Activated T-cell treated with anti-CD3 and anti-CD28 coated beads for 24 hours (primary cell): ENCODE results near the gene UBE2Q2.
"Not testable (repeated sequence)": the region's sequence is repeated elsewhere in the genome, so short reads cannot be mapped to it uniquely, and the experiment has no call there.

Experiments used
- DNase-seq: peaks from one replicate; pipeline ENCODE4 v3.0.0-alpha.2; 2020; ENCODE audit warnings: low read depth

UBE2Q2 gene

GRCh38 chr15:75864213-75865059, 21.2 kb downstream of the UBE2Q2 start:
- no peak for DNase-seq

GRCh38 chr15:75866045-75866444, 22.8 kb downstream of the UBE2Q2 start:
- DNase-seq: not testable (repeated sequence)

DNA sequence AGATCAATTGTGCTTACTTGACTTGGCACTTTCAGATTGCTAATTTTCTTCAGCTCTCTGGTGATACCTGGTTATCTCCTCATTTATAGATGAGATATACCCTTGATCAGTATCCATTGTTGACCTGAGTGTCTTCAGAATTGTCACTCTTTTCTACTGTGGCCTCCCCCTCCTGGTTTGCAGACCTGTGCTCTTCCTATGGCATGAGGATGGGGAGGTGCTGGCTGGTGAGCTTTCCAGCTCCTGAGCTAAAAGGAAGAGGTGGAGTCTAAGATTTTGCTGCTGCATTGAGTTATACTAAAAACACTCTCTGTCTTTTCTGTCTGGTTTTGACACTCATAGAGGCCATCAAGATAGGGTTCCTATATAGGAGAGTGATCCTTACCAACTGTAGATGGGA, 23.7 kb downstream of the UBE2Q2 start:
- DNase-seq: no peak

DNA sequence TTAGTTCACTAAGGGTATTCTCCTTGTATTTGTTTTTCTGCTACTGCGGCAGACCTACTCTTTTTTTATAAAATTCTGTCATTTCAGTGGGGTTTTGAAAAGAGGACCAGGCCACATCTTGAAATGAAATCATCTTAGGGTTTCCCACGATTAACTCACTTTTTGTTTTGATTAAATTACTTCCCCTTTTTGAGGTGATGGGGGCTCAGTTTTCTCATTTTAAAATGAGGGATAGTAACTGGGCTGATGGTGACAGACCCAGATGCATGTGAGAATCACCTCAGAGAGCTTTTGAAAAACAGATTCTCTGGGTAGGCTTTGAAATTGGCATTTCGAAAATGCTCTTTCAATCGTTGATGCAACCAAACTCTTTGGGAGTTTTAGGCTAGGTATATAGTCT, 24.2 kb downstream of the UBE2Q2 start:
- DNase-seq: no peak

DNA sequence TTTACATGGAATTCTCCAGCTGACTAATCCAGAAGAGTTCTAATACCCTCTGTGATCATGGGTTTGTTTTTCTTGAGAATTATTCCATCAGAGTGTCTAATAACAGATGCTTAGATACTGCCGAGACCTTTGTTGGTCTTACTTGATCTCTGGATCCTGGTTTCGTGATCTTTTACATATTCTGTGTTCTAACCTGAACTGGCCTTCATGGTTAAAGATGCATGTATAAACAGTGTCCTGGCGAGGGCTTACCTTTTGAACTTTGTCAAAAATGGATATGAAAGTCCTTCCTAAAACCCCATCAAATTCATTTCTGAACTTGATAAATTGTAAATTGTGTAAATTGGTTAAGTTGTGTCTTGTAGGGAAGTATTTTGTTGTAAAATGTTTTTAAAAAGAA, 24.8 kb downstream of the UBE2Q2 start:
- DNase-seq: no peak

- DNase-seq: no peak
Observed at GRCh38 chr15:75869446-75869845, 26.2 kb downstream of the UBE2Q2 start.

- DNase-seq: not testable (repeated sequence)
Observed at GRCh38 chr15:75871589-75871988, 28.3 kb downstream of the UBE2Q2 start.

DNA sequence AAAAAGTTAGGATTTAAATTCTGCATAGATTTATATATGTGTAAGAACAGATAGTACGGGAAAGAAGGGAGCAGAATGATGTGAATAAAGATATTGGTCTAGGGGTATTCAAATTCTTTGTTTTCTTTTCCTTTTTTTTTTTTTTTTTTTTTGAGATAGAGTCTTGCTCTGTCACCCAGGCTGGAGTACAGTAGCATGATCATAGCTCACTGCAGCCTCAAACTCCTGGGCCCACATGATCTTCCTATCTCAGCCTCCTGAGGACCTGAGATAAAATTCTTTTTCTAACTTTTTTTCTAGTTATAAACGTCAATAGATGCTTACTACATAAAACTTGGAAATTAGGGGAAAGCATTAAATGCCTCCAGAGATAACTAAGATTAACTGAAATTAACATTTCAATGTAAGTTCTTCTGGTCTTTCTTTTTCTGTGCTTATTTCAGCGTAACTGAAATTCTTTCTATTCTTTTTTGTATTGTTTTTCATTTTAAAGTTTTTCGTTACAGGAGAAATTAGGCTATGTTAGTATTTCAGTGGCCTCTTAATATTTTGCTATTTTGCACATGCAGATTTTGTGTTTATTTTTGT, 29.2 kb downstream of the UBE2Q2 start:
- DNase-seq: no peak

DNA sequence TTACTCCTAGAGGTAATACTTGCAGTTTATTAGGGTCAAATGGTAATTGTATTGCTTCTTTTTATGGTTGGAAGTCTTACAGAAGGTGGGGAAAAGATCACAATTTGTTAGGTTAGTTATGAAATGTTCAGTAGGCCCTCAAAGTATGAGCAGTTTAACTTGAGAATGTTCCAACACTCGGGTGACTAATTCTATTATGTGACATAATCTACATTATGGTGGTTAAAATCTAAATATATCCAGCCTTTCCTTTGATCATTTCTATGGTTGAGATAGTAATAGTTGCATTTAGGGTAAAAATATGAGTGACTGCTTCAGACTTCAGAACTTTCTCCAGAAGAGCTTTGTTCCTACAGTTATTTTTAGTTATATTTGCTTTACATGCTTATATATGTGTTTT, 40.8 kb downstream of the UBE2Q2 start:
- DNase-seq: no peak

DNA sequence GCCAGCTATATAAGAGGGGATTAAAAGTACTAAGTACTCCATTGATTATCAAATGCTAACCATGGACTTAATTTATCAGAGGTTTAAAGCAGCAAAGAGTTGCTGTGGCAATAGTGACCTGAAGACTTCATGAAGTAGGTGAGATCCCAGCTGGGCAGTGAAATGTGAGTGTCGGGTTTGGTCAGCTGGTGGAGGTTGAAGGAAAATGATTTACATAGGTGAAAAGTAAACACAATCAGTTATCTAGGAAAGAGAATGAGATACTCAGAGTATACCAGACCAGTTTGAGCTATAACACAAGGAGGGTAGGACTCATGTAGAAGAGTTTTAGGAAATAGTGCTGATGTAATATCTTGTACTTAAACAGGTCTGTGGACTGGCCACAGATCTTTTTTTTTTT, 43.9 kb downstream of the UBE2Q2 start:
- no peak for DNase-seq

DNA sequence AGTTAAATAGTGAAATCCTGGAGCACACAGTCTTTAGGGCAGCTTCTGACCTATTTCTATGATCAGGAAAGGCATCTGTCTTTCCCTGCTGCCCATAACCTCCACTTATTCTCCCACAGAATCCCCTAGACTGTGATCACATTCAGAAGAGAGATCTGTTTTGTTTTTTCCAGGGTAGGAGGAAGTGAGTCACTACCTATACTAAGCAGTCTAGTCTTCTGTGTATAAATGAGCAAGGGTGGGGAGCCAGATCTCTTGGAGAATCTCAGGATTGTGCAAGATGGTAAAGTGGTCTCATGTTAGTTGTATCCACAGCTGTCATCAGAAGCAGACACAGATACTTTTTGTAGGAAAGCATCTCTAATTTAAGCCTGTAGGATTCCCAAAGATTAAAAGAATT, 48.6 kb downstream of the UBE2Q2 start:
- no peak for DNase-seq

DNA sequence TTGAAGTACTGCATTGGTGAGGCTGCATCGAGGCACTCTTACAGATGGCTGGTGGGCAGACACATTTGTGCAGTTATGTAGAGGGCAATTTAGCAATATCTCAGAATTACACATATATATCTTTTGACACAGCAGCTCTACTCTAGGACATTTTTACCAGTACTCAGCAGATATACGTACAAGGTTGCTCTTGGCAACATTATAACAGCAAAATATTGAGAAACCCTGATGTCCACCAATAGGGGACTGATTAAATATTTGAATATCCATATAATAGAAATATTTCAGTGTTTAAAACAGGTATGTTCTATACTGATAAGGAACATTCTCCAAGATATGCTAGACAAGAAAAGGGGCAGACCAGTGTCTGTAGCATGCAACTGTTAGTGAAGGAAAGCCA, 52.5 kb downstream of the UBE2Q2 start:
- DNase-seq: no peak

DNA sequence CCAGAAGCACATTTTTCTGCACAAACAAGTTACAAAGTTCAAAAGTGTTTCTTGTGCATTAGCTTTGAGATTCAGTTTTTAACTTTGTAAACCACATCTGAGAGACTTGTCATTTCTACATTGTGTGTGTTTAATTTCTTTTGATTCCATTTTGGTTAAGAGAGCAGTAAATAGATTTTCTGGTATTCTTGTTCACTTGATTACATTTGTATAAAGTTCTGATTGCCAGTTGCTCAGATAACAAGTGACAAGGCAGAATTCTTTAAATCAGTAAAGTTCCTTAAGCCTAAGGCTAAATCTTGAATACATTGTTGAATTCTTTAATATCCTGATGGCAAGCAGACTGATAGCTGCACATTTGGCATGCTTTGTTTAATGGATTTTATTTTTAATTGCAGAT, 57.3 kb downstream of the UBE2Q2 start:
- no peak for DNase-seq

DNA sequence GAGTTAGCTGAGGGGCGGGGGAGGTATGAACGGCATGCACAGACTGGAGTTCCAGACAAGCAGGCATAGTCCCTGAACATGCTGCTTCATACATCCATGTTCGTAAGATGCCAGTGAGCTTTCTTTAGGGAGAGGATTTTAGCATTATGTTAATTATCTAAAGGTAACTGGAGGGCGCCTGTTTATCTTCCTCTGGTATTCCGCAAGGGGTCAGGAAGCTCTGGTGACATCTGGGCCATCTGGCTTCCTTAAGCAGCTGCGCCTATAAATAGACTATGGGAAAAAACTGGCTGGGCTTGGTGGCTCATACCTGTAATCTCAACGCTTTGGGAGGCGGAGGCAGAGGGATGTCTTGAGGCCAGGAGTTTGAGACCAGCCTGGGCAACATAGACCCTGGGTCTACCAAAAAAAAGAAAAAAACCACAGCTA, 58.9 kb downstream of the UBE2Q2 start:
- DNase-seq: no peak

GRCh38 chr15:75903331-75904239, 60.3 kb downstream of the UBE2Q2 start, which contains the start of gene FBXO22:
Gene FBXO22, plus strand, starts transcription at chr15:75903878. Its CDS starts 86 bp downstream, at chr15:75903964.
- DNase-seq: peak; percentile 91

DNA sequence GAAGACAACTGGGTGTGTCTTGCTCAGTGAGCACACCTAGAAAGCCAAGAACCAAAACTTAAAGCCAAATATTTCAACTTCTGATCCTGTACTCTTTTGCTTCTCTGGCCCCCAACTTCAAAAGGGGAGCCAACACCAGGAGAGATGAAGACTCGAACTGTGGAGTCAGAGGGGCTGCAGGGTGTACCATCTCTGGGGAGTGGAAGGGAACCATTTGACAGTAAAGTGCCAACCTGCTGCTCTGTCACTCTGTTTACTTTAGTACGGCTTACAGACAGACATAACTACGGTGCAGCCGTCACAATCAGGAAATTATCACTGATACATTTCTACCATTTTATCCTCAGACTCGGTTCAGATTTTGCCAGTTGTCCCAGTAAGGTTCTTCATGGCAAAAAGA, 62.0 kb downstream of the UBE2Q2 start:
- no peak for DNase-seq

DNA sequence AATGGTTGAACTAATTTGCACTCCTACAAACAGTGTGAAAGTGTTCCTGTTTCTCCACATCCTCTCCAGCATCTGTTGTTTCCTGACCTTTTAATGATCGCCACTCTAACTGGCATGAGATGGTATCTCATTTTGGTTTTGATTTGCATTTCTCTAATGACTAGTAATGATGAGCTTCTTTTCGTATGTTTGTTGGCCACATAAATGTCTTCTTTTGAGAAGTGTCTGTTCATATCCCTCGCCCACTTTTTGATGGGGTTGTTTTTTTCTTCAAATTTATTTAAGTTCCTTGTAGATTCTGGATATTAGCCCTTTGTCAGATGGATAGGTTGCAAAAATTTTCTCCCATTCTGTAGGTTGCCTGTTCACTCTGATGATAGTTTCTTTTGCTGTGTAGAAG, 67.1 kb downstream of the UBE2Q2 start:
- DNase-seq: not testable (repeated sequence)

DNA sequence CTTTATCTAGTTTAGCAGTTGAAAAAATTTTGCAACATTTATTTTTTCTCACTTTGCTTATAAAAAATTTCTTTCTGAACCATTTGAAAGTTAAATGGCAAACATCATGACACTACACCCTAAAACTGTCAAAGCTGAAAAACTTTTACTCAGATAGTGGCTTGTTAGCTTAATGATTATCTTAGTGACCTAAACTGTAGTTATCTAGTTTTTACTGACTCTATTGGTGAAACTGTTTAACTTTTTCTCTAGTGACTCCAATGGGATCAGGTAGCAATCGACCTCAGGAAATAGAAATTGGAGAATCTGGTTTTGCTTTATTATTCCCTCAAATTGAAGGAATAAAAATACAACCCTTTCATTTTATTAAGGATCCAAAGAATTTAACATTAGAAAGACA, 73.7 kb downstream of the UBE2Q2 start:
- DNase-seq: no peak

DNA sequence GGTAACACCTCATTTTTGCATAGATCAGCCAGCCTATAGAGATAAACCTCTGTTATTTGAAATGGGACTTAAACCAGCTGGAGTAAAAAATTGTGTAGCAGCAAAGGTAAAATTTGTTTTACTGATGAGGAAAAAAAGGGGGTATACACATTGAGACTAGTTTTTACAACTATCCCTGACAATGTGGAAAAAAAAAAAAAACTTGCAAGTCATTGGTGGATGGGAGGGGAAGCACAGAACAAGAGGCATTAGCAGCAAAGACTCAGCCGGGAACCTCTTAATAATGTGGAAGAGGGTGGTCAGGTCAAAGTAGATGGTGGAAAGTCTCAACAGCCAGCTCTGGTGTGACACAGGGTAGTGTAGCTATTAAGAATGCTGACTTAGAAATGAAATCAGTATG, 74.9 kb downstream of the UBE2Q2 start:
- DNase-seq: no peak

- DNase-seq: no peak
Observed at GRCh38 chr15:75920079-75920478, 76.8 kb downstream of the UBE2Q2 start.

- no peak for DNase-seq
Observed at GRCh38 chr15:75921732-75922703, 78.8 kb downstream of the UBE2Q2 start.
